ENCODE results near the gene MAPK6.

The MAPK6 gene

GRCh38 chr15:52111517-52112202, 92.6 kb downstream of the MAPK6 start:
- no peak for TF ChIP-seq CTCF (IDR thresholded peaks at IDR 0.05; ENCODE audit: low read depth, low read length)
- in situ Hi-C loops (cut with HindIII; ENCODE audit: low sequenced_read_pairs) = no loop called here
- H3K4me3 ChIP-seq (ENCODE audit: low read depth, low read length) = no peak overlapping the region
- no peak for DNase-seq (ENCODE audit: low read depth, low spot score)

GRCh38 chr15:52112203-52112750, 93.3 kb downstream of the MAPK6 start:
- peak overlapping the region; percentile 37 for H3K4me3 ChIP-seq (ENCODE audit: low read depth, low read length)
- TF ChIP-seq CTCF (IDR thresholded peaks at IDR 0.05; ENCODE audit: low read depth, low read length) = no peak
- in situ Hi-C loops (cut with HindIII; ENCODE audit: low sequenced_read_pairs) = no loop called here
- no peak for DNase-seq (ENCODE audit: low read depth, low spot score)

GRCh38 chr15:52113235-52113634, 94.2 kb downstream of the MAPK6 start:
- no peak overlapping the region for H3K4me3 ChIP-seq (ENCODE audit: low read depth, low read length)
- in situ Hi-C loops (cut with HindIII; ENCODE audit: low sequenced_read_pairs) = no loop called here
- no peak for TF ChIP-seq CTCF (IDR thresholded peaks at IDR 0.05; ENCODE audit: low read depth, low read length)
- DNase-seq (ENCODE audit: low read depth, low spot score) = no peak

GRCh38 chr15:52113708-52114107, 94.7 kb downstream of the MAPK6 start:
- in situ Hi-C loops (cut with HindIII; ENCODE audit: low sequenced_read_pairs) = no loop called here
- TF ChIP-seq CTCF (IDR thresholded peaks at IDR 0.05; ENCODE audit: low read depth, low read length) = no peak
- DNase-seq (ENCODE audit: low read depth, low spot score) = no peak
- H3K4me3 ChIP-seq (ENCODE audit: low read depth, low read length) = no peak overlapping the region

- H3K4me3 ChIP-seq (ENCODE audit: low read depth, low read length) = no peak overlapping the region
- in situ Hi-C loops (cut with HindIII; ENCODE audit: low sequenced_read_pairs) = no loop called here
- no peak for DNase-seq (ENCODE audit: low read depth, low spot score)
- TF ChIP-seq CTCF (IDR thresholded peaks at IDR 0.05; ENCODE audit: low read depth, low read length) = no peak
Measured at GRCh38 chr15:52114261-52115055, 95.4 kb downstream of the MAPK6 start.

GRCh38 chr15:52115598-52116427, 96.8 kb downstream of the MAPK6 start:
- TF ChIP-seq CTCF (IDR thresholded peaks at IDR 0.05; ENCODE audit: low read depth, low read length) = no peak
- no peak overlapping the region for H3K4me3 ChIP-seq (ENCODE audit: low read depth, low read length)
- in situ Hi-C loops (cut with HindIII; ENCODE audit: low sequenced_read_pairs) = no loop called here
- no peak for DNase-seq (ENCODE audit: low read depth, low spot score)

Measured in astrocyte of the spinal cord (primary cell).